Endothelial cell of umbilical vein (primary cell): ENCODE results near the gene SNAP25. TPM values are rescaled to one million over a fixed set of nuclear protein-coding genes. Genes with fewer than 3 reads are reported as not detected.

ENCODE experiments used
- BruUV-seq: library from RNA; stranded (reverse); fragments of 400-500 nt; replicated peaks from 2 replicates; lab custom pipeline; 2021; lab: Mats Ljungman, UMichigan
- CTCF ChIA-PET: fragments of 300-600, 350-600 bp; sonication (Branson Sonifier 250); formaldehyde crosslinking; loops from one replicate; lab custom pipeline; 2021; ENCODE audit warnings: antibody characterized with exemption, inconsistent platforms; lab: Charles Lee
- POLR2A ChIA-PET: fragments of 300-600, 350-600 bp; sonication (Branson Sonifier 250); formaldehyde crosslinking; loops from one replicate; lab custom pipeline; 2021; ENCODE audit warnings: antibody characterized with exemption, inconsistent platforms; lab: Charles Lee
- DNase-seq: peaks from one replicate; pipeline ENCODE4 v3.0.0-alpha.2; 2011; ENCODE audit warnings: low read depth, low spot score
- FAIRE-seq: peaks from 2 replicates; lab custom pipeline; 2011; peaks lifted over from hg19 to GRCh38; lab: Jason Lieb, UNC
- H2AFZ ChIP-seq: 2 replicates; pipeline ENCODE4 v1.6.0; 2012; ENCODE audit warnings: low read depth, low read length, control low read depth, inconsistent platforms
- H3K27ac ChIP-seq: 2 replicates; pipeline ENCODE4 v1.5.1; 2011; ENCODE audit warnings: low read depth, mild to moderate bottlenecking, control low read depth, low read length, moderate library complexity; ENCODE audit not compliant: insufficient read depth
- H3K27me3 ChIP-seq, 2 experiments: 2 replicates each; pipeline versions ENCODE4 v1.6.0 to v1.6.1; 2011; ENCODE audit warnings: low read length in 2 of 2, mixed read lengths in 1 of 2; ENCODE audit not compliant: control insufficient read depth in 2 of 2, insufficient read depth in 2 of 2
- H3K36me3 ChIP-seq, 2 experiments: 2 replicates in 1 of 2; 3 replicates in 1 of 2; pipeline ENCODE4 v1.5.1; 2011; ENCODE audit warnings: low read length in 2 of 2, mild to moderate bottlenecking in 1 of 2, moderate library complexity in 1 of 2; ENCODE audit not compliant: control insufficient read depth in 2 of 2, insufficient read depth in 2 of 2; ENCODE audit errors: extremely low read depth in 1 of 2
- H3K4me1 ChIP-seq: 3 replicates; pipeline ENCODE4 v1.5.1; 2011; ENCODE audit warnings: mild to moderate bottlenecking, low read length; ENCODE audit not compliant: control insufficient read depth, insufficient read depth; ENCODE audit errors: extremely low read depth
- H3K4me2 ChIP-seq: 2 replicates; pipeline ENCODE4 v1.6.1; 2011; ENCODE audit warnings: low read length, control low read depth, mixed read lengths; ENCODE audit not compliant: insufficient read depth
- H3K4me3 ChIP-seq, 3 experiments: fragments of 200-600 bp in 1 of 3; sonication (generic), shearing (Covaris generic) in 1 of 3; replicated peaks in 1 of 3; 2 replicates each; pipeline ENCODE4 v1.5.1; 2011 to 2016; ENCODE audit warnings: control low read depth in 3 of 3, low read length in 3 of 3, mild to moderate bottlenecking in 2 of 3, inconsistent platforms in 1 of 3, low read depth in 1 of 3, moderate library complexity in 1 of 3; ENCODE audit not compliant: insufficient read depth in 1 of 3
- H3K79me2 ChIP-seq: 2 replicates; pipeline ENCODE4 v1.6.0; 2012; ENCODE audit warnings: low read length, inconsistent platforms; ENCODE audit not compliant: control insufficient read depth, insufficient read depth
- H3K9ac ChIP-seq: replicated peaks from 2 replicates; pipeline ENCODE3; 2011; ENCODE audit warnings: low read length, control low read depth; ENCODE audit not compliant: insufficient read depth; ENCODE audit errors: extremely low read depth
- H3K9me1 ChIP-seq: replicated peaks from 3 replicates; pipeline ENCODE4 v1.6.0; 2011; ENCODE audit warnings: mild to moderate bottlenecking, low read length; ENCODE audit not compliant: control insufficient read depth, insufficient read depth; ENCODE audit errors: extremely low read depth
- H3K9me3 ChIP-seq: replicated peaks from 2 replicates; pipeline ENCODE4 v1.5.1; 2012; ENCODE audit warnings: low read length, inconsistent platforms; ENCODE audit not compliant: control insufficient read depth, insufficient read depth
- H4K20me1 ChIP-seq: replicated peaks from 2 replicates; pipeline ENCODE3; 2011; ENCODE audit warnings: mild to moderate bottlenecking, low read length; ENCODE audit not compliant: control insufficient read depth, insufficient read depth; ENCODE audit errors: extremely low read depth
- CTCF ChIP-seq, 2 donors: IDR thresholded peaks; 1 replicate in 1 of 2; 2 replicates in 1 of 2; pipeline ENCODE4 v1.5.1; 2011; ENCODE audit warnings: low read length in 2 of 2, mild to moderate bottlenecking in 2 of 2, moderate library complexity in 2 of 2, control low read depth in 1 of 2, inconsistent platforms in 1 of 2, low read depth in 1 of 2; ENCODE audit not compliant: insufficient read depth in 1 of 2; ENCODE audit errors: extremely low read depth in 1 of 2
- EZH2 ChIP-seq: IDR thresholded peaks from 2 replicates; pipeline ENCODE4 v1.6.1; 2012; ENCODE audit warnings: borderline replicate concordance, low read depth, mild to moderate bottlenecking, moderate library complexity, low read length, inconsistent platforms; ENCODE audit not compliant: severe bottlenecking
- FOS ChIP-seq: IDR thresholded peaks from 2 replicates; pipeline ENCODE4 v1.6.1; 2011; ENCODE audit warnings: mild to moderate bottlenecking, low read length, moderate library complexity, borderline replicate concordance; ENCODE audit not compliant: insufficient read depth
- GATA2 ChIP-seq: IDR thresholded peaks from 2 replicates; pipeline ENCODE4 v1.7.0; 2011; ENCODE audit warnings: low read depth, mild to moderate bottlenecking, moderate library complexity, mixed read lengths, low read length; ENCODE audit not compliant: insufficient read length, insufficient read depth
- JUN ChIP-seq: IDR thresholded peaks from 2 replicates; pipeline ENCODE4 v1.6.1; 2011; ENCODE audit warnings: borderline replicate concordance, low read depth; ENCODE audit not compliant: insufficient read length, insufficient read depth
- MAX ChIP-seq: IDR thresholded peaks from 2 replicates; pipeline ENCODE4 v1.6.1; 2011; ENCODE audit not compliant: insufficient read depth, insufficient read length
- MYC ChIP-seq: IDR thresholded peaks from one replicate; pipeline ENCODE4 v1.6.1; 2011; ENCODE audit warnings: mild to moderate bottlenecking, low read depth, low read length
- POLR2A ChIP-seq: IDR thresholded peaks from 2 replicates; pipeline ENCODE4 v1.6.1; 2012; ENCODE audit warnings: low read depth, mild to moderate bottlenecking, control low read depth, low read length
- POLR2AphosphoS5 ChIP-seq: IDR thresholded peaks from 2 replicates; pipeline ENCODE4 v1.6.1; 2012; ENCODE audit warnings: low read depth, mild to moderate bottlenecking, control low read depth, low read length, moderate library complexity; ENCODE audit not compliant: insufficient read depth
- dilution Hi-C: fragments of 300-500 bp; cut with MboI; formaldehyde crosslinking; loops from one replicate; pipeline ENCODE4 v1.15.0; 2019; ENCODE audit warnings: low sequenced_read_pairs; ENCODE audit not compliant: extremely low pct_ligation_motif_present
- intact Hi-C: fragments of 100-400 bp; cut with micrococcal nuclease; formaldehyde crosslinking; loops from one replicate; pipeline ENCODE4 v1.10.0; 2022
- polyA plus RNA-seq, 4 experiments: library from polyadenylated mRNA; depleted of rRNA in 3 of 4; stranded (reverse) in 3 of 4; unstranded in 1 of 4; fragments of >200 nt; gene quantifications; 2 replicates each; pipeline versions ENCODE4 v1.2.1 to v1.2.3, GENCODE V29; 2011 to 2012; ENCODE audit warnings: missing spikeins in 1 of 4
- total RNA-seq: library from RNA; stranded (reverse); gene quantifications from 2 replicates; pipeline ENCODE4 v1.2.3, GENCODE V29; 2021

SNAP25 gene
- total and polyA plus RNA-seq, 2 donors (not counting 3 experiments of a cell fraction or from before 2014, with no cell fraction given), result 3.9 to 4.4 TPM

- peak overlapping the region; percentile 87 for H3K27ac ChIP-seq
- POLR2A ChIA-PET, result interaction anchor here (0.7 to 1.1 kb wide), 3 partner anchors 9 to 52 kb away, joined by 3 to 4 read pairs (median 3); no protein-coding TSS in a partner anchor
- FAIRE-seq, result no peak
- no peaks in the 10 kb centered on the region for H3K9me3 ChIP-seq
- no peaks in the 10 kb centered on the region for H3K9me1 ChIP-seq
- H3K4me3 ChIP-seq, result no peak overlapping the region
- H3K36me3 ChIP-seq, result no peaks in the 10 kb centered on the region
- dilution Hi-C loops (no loop called here), intact Hi-C loops (loop anchor here (1.0 to 5.0 kb wide), 5 partner anchors 44 to 365 kb away; partner anchors contain the start of genes JAG1 and SNAP25)
- H3K79me2 ChIP-seq, result no peaks in the 10 kb centered on the region
- CTCF ChIA-PET, result interaction anchor here (1.0 to 1.5 kb wide), 4 partner anchors 10 to 329 kb away, joined by 4 to 14 read pairs (median 10); no protein-coding TSS in a partner anchor
- peaks cover 38% of the 10 kb centered on the region for H3K4me1 ChIP-seq
- H3K4me2 ChIP-seq, result peak overlapping the region; percentile 62
- peak overlapping the region; percentile 65 for H3K9ac ChIP-seq
- H2AFZ ChIP-seq, result no peak overlapping the region
- DNase-seq, result no peak
- no peaks in the 10 kb centered on the region for H4K20me1 ChIP-seq
- no peaks in the 10 kb centered on the region for H3K27me3 ChIP-seq
- TF ChIP-seq POLR2A (no peak), MAX (no peak), CTCF (IDR thresholded peaks at IDR 0.05; ENCODE audit: extremely low read depth in 1 of 2, insufficient read depth in 1 of 2, low read depth in 1 of 2, low read length in 2 of 2) (no peak), GATA2 (no peak), MYC (no peak), JUN (no peak), POLR2AphosphoS5 (no peak), FOS (no peak), EZH2 (no peak)
- no TSS peak for BruUV-seq
These were observed 88.7 kb downstream of the SNAP25 start for GRCh38 chr20:10307359-10307735.
